ENCODE results near the gene CDH23. TPM values are rescaled to one million over a fixed set of nuclear protein-coding genes. Genes with fewer than 3 reads are reported as not detected.

Gene CDH23
- total RNA-seq, 4 donors from 2014 or later: 13.8 to 20.1 (median 17.3) TPM

DNA sequence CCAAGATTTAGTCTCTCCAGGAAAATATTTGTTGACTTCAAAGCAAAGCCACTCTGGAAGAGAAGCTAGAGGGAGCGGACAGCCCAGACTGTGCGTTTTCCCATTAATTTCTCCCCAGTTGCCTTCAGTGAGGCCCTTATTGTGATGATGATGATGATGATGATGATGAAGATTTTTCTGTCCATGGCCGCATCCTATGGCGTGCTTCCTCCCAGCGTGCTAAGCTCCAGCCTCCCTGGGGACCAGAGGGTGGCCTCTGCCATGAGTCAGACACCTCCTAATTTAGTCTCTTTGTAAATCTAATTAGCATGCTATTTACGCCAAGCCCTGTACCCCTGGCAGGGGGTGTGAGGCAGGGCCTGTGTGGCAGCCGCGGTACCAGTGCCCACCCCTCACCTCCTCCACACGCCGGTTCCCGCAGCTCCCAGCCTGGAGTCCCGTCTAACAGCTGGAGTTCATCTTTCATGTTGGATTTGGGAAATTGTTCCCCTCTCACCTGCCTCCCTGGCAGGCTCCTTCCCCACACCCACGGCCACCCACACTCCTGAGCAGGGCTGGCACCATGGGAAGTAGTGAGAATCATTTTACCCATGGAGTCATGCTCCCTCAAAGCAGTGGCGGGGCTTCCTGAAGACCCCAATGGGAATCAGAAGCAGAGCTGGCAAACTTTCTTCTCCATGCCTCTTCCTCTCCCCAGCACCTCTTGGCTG lies 230.7 kb downstream of the CDH23 start:
- TF ChIP-seq POLR2A (IDR thresholded peaks at IDR 0.05) (no peak), EP300 (IDR thresholded peaks at IDR 0.05) (no peak)
- TF ChIP-seq, protein P1, sequence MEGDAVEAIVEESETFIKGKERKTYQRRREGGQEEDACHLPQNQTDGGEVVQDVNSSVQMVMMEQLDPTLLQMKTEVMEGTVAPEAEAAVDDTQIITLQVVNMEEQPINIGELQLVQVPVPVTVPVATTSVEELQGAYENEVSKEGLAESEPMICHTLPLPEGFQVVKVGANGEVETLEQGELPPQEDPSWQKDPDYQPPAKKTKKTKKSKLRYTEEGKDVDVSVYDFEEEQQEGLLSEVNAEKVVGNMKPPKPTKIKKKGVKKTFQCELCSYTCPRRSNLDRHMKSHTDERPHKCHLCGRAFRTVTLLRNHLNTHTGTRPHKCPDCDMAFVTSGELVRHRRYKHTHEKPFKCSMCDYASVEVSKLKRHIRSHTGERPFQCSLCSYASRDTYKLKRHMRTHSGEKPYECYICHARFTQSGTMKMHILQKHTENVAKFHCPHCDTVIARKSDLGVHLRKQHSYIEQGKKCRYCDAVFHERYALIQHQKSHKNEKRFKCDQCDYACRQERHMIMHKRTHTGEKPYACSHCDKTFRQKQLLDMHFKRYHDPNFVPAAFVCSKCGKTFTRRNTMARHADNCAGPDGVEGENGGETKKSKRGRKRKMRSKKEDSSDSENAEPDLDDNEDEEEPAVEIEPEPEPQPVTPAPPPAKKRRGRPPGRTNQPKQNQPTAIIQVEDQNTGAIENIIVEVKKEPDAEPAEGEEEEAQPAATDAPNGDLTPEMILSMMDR (IDR thresholded peaks at IDR 0.05): no peak
- peaks cover 0 to 11% (median 2%) of the 10 kb centered on the region in 4 donors for H3K4me1 ChIP-seq

DNA sequence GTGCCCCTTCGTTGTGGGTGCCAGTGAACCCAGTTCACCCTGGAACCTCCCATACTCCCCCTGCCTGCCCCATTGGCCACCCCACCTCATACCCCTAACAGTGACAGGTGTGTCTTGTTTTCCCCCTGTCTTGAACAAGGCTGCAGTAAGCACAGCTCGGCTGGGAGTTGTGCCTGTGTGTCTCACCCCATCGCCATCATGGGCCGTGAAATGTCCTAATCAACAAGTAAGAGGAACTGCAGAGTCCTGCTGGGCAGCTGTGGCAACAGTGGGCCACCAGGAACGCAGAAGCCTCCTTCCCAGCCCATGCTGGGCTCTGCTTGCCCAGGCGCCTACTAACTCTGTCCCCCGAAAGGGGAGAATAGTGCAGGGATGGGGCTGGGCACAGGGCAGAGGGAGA lies 231.2 kb downstream of the CDH23 start:
- Histone ChIP-seq H3K36me3 (no peaks in the 10 kb centered on the region), H3K4me3 (no peak overlapping the region), H3K27me3 (no peaks in the 10 kb centered on the region), H3K9me3 (no peaks in the 10 kb centered on the region), H3K27ac (no peak overlapping the region), H3K4me1 (peaks cover 0 to 7% (median 2%) of the 10 kb centered on the region in 4 donors)
- 78 to 88% methylated on average over 7 of the region's 7 CpGs for WGBS, 2 donors
- no peak for TF ChIP-seq EP300 (IDR thresholded peaks at IDR 0.05)
- DNase-seq (ENCODE audit: low spot score in 2 of 2): no peak

More for the DNA sequence above, 230.7 kb downstream of the CDH23 start:
- no peaks in the 10 kb centered on the region for H3K36me3 ChIP-seq
- no peak overlapping the region for H3K27ac ChIP-seq
- DNase-seq (ENCODE audit: low spot score in 2 of 2): no peak
- no peak overlapping the region for H3K4me3 ChIP-seq
- H3K9me3 ChIP-seq: no peaks in the 10 kb centered on the region
- no peaks in the 10 kb centered on the region for H3K27me3 ChIP-seq
- WGBS, 2 donors: 69 to 71% methylated on average over 14 of the region's 14 CpGs

DNA sequence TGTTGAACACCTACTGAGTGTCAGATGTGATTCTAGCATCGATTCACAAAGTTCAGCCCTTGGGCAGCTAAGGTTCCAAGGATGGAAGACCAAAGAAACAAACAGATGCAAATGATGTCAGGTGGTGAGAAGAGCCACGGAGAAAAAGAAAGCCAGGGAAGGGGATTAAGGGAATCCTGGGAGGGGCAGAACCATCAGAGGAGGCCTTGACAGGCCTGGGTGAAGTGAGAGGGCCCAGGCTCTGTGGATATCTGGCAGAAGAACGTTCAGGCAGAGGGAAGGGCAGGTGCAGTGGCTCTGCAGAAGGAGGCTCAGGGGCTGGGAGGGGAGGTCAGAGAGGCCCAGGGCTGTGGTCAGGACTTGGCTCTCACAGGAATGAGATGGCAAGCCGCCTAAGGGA lies 232.4 kb downstream of the CDH23 start:
- Histone ChIP-seq H3K9me3 (no peaks in the 10 kb centered on the region), H3K27ac (no peak overlapping the region), H3K36me3 (no peaks in the 10 kb centered on the region), H3K27me3 (no peaks in the 10 kb centered on the region), H3K4me1 (no peaks in the 10 kb centered on the region), H3K4me3 (no peak overlapping the region)
- WGBS, 2 donors: 71 to 72% methylated on average over 4 of the region's 4 CpGs
- no peak for DNase-seq (ENCODE audit: low spot score in 2 of 2)
- TF ChIP-seq POLR2A (IDR thresholded peaks at IDR 0.05) (no peak), EP300 (IDR thresholded peaks at IDR 0.05) (no peak)
- TF ChIP-seq, protein P1 (IDR thresholded peaks at IDR 0.05): no peak

DNA sequence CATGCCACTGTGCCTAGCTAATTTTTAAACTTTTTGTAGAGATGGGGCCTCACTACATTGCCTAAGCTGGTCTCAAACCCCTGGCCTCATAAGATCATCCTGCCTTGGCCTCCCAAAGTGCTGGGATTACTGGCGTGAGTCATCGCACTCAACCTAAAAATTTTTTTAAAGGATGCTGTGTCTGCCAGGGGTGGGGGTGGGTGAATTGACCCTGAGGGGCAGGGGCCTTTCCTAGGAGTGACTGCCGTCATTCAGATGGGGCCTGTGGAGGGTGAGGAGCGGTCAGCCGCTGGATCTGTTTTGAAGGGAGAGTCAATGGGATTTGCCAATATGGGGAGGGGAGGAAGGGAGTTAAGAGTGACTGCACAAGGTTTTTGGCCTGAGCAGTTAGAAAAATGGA lies 233.4 kb downstream of the CDH23 start:
- Histone ChIP-seq H3K4me3 (no peak overlapping the region), H3K9me3 (no peaks in the 10 kb centered on the region), H3K4me1 (peaks cover 0 to 6% (median 0%) of the 10 kb centered on the region in 4 donors), H3K36me3 (no peaks in the 10 kb centered on the region), H3K27ac (no peak overlapping the region), H3K27me3 (no peaks in the 10 kb centered on the region)
- DNase-seq (ENCODE audit: low spot score in 2 of 2): no peak
- WGBS, 2 donors: 71 to 75% methylated on average over 5 of the region's 5 CpGs
- TF ChIP-seq, protein P1 (IDR thresholded peaks at IDR 0.05): no peak
- TF ChIP-seq POLR2A (IDR thresholded peaks at IDR 0.05): no peak
- TF ChIP-seq EP300 (IDR thresholded peaks at IDR 0.05): no peak

DNA sequence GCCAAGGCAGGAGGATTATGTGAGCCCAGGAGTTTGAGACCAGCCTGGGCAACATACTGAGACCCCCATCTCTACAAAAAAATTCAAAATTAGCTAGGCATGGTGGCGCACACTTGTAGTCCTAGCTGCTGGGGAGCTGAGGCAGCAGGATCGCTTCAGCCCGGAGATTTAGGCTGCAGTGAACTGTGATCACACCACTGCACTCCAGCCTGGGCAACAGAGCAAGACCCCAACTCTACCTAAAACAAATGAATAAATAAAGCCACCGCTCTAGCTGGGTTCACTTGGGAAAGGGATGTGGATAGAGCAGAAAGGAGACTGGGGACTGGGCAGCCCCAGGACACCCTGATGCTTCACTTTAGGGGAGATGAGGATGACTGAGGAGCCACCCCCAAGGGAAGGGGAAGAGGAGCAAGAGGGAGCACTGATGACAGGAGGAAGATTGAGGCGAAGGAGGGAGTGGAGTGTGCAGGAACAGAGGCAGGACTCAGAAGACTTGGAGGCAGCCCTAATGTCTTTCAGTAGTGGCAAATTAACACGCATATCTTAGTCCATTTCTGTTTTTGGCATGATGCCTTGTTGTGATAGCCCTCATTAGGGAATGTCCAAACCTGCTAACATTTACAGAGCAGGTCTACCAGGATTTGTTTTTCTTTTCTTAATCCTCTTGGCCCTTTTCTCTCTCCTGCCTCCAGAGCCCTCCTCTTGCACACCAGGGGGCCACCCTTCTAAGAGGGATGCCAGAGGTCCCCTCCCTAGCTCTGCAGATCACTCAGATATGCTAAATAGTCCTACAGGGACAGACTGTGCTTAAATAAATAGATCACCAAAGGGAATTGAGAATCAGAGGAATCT lies 234.5 kb downstream of the CDH23 start:
- no peaks in the 10 kb centered on the region for H3K27me3 ChIP-seq
- H3K36me3 ChIP-seq: no peaks in the 10 kb centered on the region
- DNase-seq (ENCODE audit: low spot score in 2 of 2): no peak
- peaks cover 0 to 6% (median 0%) of the 10 kb centered on the region in 4 donors for H3K4me1 ChIP-seq
- WGBS, 2 donors: 86 to 89% methylated on average over 6 of the region's 6 CpGs
- no peak overlapping the region for H3K27ac ChIP-seq
- TF ChIP-seq POLR2A (IDR thresholded peaks at IDR 0.05): no peak
- no peak for TF ChIP-seq EP300 (IDR thresholded peaks at IDR 0.05)
- TF ChIP-seq, protein P1 (IDR thresholded peaks at IDR 0.05): no peak
- no peak overlapping the region for H3K4me3 ChIP-seq
- no peaks in the 10 kb centered on the region for H3K9me3 ChIP-seq
